HEK293 (cell line): Measurements from ENCODE around the gene SPRED3.

ENCODE experiments used
- CTCF ChIA-PET: fragments of 350-600 bp; formaldehyde crosslinking; extraction: SDS; loops from one replicate; lab custom pipeline; 2021; ENCODE audit warnings: antibody characterized with exemption; lab: Yijun Ruan, JAX
- POLR2A ChIA-PET: fragments of 300-600 bp; formaldehyde crosslinking; extraction: SDS; loops from one replicate; lab custom pipeline; 2020; ENCODE audit warnings: antibody characterized with exemption, inconsistent platforms; lab: Yijun Ruan, JAX
- H3K27ac ChIP-seq: fragments of 200-500 bp; sonication (Bioruptor generic); 2 replicates; pipeline ENCODE4 v1.5.1; 2014; ENCODE audit warnings: low read depth, low read length, control low read depth, inconsistent platforms; ENCODE audit errors: extremely low read depth
- H3K36me3 ChIP-seq, 2 experiments: fragments of 200-500 bp in 1 of 2; sonication (Bioruptor generic) in 1 of 2; 1 replicate in 1 of 2; 2 replicates in 1 of 2; pipeline ENCODE4 v1.5.1; 2014 to 2017; ENCODE audit warnings: inconsistent platforms in 2 of 2, low read length in 2 of 2; ENCODE audit not compliant: control insufficient read depth in 2 of 2, insufficient read depth in 1 of 2
- H3K4me1 ChIP-seq: fragments of 200-500 bp; sonication (Bioruptor generic); 2 replicates; pipeline ENCODE4 v1.5.1; 2014; ENCODE audit warnings: mild to moderate bottlenecking, low read length, inconsistent platforms; ENCODE audit not compliant: control insufficient read depth, insufficient read depth
- H3K4me3 ChIP-seq: 2 replicates; pipeline ENCODE4 v1.5.1; 2011; ENCODE audit warnings: low read depth, mild to moderate bottlenecking, control low read depth, low read length, moderate library complexity
- H3K9me3 ChIP-seq: fragments of 200-500 bp; sonication (Bioruptor generic); 2 replicates; pipeline ENCODE4 v1.5.1; 2014; ENCODE audit warnings: low read depth, low read length, inconsistent platforms; ENCODE audit not compliant: control insufficient read depth, insufficient read depth
- BCL11A ChIP-seq: fragments of 450-650 bp; formaldehyde crosslinking; IDR thresholded peaks from 2 replicates; pipeline ENCODE4 v1.5.1; 2016; ENCODE audit warnings: low read depth, missing biosample characterization, missing genetic modification characterization
- BCL11B ChIP-seq: fragments of 450-650 bp; formaldehyde crosslinking; IDR thresholded peaks from 2 replicates; pipeline ENCODE4 v1.5.1; 2016; ENCODE audit warnings: low read depth, missing biosample characterization, missing genetic modification characterization
- GLI2 ChIP-seq: fragments of 450-650 bp; formaldehyde crosslinking; IDR thresholded peaks from 2 replicates; pipeline ENCODE4; 2017; ENCODE audit warnings: missing biosample characterization, missing genetic modification characterization, low read depth, borderline replicate concordance
- KLF8 ChIP-seq: fragments of 450-650 bp; formaldehyde crosslinking; IDR thresholded peaks from 2 replicates; pipeline ENCODE4 v1.5.1; 2016; ENCODE audit warnings: missing biosample characterization, missing genetic modification characterization
- PATZ1 ChIP-seq: fragments of 450-650 bp; formaldehyde crosslinking; IDR thresholded peaks from 2 replicates; pipeline ENCODE4 v1.5.1; 2016; ENCODE audit warnings: missing biosample characterization, missing genetic modification characterization
- PRDM10 ChIP-seq: fragments of 450-650 bp; formaldehyde crosslinking; IDR thresholded peaks from 2 replicates; pipeline ENCODE4 v1.5.1; 2016; ENCODE audit warnings: missing biosample characterization, missing genetic modification characterization
- RBAK ChIP-seq: fragments of 450-650 bp; formaldehyde crosslinking; IDR thresholded peaks from 2 replicates; pipeline ENCODE4 v1.5.1; 2016; ENCODE audit warnings: missing biosample characterization, missing genetic modification characterization
- SCRT2 ChIP-seq: fragments of 450-650 bp; formaldehyde crosslinking; IDR thresholded peaks from 2 replicates; pipeline ENCODE4 v1.5.1; 2016; ENCODE audit warnings: missing biosample characterization, missing genetic modification characterization
- SP2 ChIP-seq: fragments of 450-650 bp; formaldehyde crosslinking; IDR thresholded peaks from 2 replicates; pipeline ENCODE4 v1.5.1; 2016; ENCODE audit warnings: missing biosample characterization, missing genetic modification characterization
- ZBTB17 ChIP-seq: fragments of 450-650 bp; formaldehyde crosslinking; IDR thresholded peaks from 2 replicates; pipeline ENCODE4 v1.5.1; 2016; ENCODE audit warnings: missing biosample characterization, missing genetic modification characterization
- ZNF140 ChIP-seq: fragments of 450-650 bp; formaldehyde crosslinking; IDR thresholded peaks from 2 replicates; pipeline ENCODE4 v1.5.1; 2016; ENCODE audit warnings: missing biosample characterization, missing genetic modification characterization
- ZNF169 ChIP-seq: fragments of 450-650 bp; formaldehyde crosslinking; IDR thresholded peaks from 2 replicates; pipeline ENCODE4 v1.5.1; 2016; ENCODE audit warnings: missing biosample characterization, missing genetic modification characterization
- ZNF24 ChIP-seq: fragments of 450-650 bp; formaldehyde crosslinking; IDR thresholded peaks from 2 replicates; pipeline ENCODE4 v1.5.1; 2016; ENCODE audit warnings: missing biosample characterization, missing genetic modification characterization
- ZNF341 ChIP-seq: fragments of 450-650 bp; formaldehyde crosslinking; IDR thresholded peaks from 2 replicates; pipeline ENCODE4; 2016; ENCODE audit warnings: low read depth, missing biosample characterization, missing genetic modification characterization
- ZNF391 ChIP-seq: fragments of 450-650 bp; formaldehyde crosslinking; IDR thresholded peaks from 2 replicates; pipeline ENCODE4 v1.5.1; 2016; ENCODE audit warnings: low read depth, missing biosample characterization, missing genetic modification characterization, borderline replicate concordance
- ZNF426 ChIP-seq: fragments of 450-650 bp; formaldehyde crosslinking; IDR thresholded peaks from 2 replicates; pipeline ENCODE4 v1.5.1; 2017; ENCODE audit warnings: missing biosample characterization, missing genetic modification characterization, mild to moderate bottlenecking, inconsistent platforms, moderate library complexity
- ZNF48 ChIP-seq: fragments of 450-650 bp; formaldehyde crosslinking; IDR thresholded peaks from 2 replicates; pipeline ENCODE4 v1.5.1; 2016; ENCODE audit warnings: missing biosample characterization, missing genetic modification characterization
- ZNF510 ChIP-seq: fragments of 450-650 bp; formaldehyde crosslinking; IDR thresholded peaks from 2 replicates; pipeline ENCODE4 v1.5.1; 2018; ENCODE audit warnings: mild to moderate bottlenecking, missing genetic modification characterization, missing biosample characterization; ENCODE audit not compliant: insufficient replicate concordance
- ZNF549 ChIP-seq: fragments of 450-650 bp; IDR thresholded peaks from 2 replicates; pipeline ENCODE4 v1.5.1; 2018; ENCODE audit warnings: missing biosample characterization, missing genetic modification characterization, mild to moderate bottlenecking, inconsistent platforms, moderate library complexity
- ZNF561 ChIP-seq: fragments of 450-650 bp; IDR thresholded peaks from 2 replicates; pipeline ENCODE4 v1.5.1; 2018; ENCODE audit warnings: missing biosample characterization, missing genetic modification characterization, borderline replicate concordance
- ZNF580 ChIP-seq: fragments of 450-650 bp; formaldehyde crosslinking; IDR thresholded peaks from 2 replicates; pipeline ENCODE4 v1.5.1; 2016; ENCODE audit warnings: missing biosample characterization, missing genetic modification characterization
- ZNF600 ChIP-seq: fragments of 450-650 bp; formaldehyde crosslinking; IDR thresholded peaks from 2 replicates; pipeline ENCODE4 v1.5.1; 2016; ENCODE audit warnings: missing biosample characterization, missing genetic modification characterization
- ZNF677 ChIP-seq: fragments of 450-650 bp; IDR thresholded peaks from 2 replicates; pipeline ENCODE4 v1.5.0; 2018; ENCODE audit warnings: missing biosample characterization, mild to moderate bottlenecking, missing genetic modification characterization, moderate library complexity
- ZNF830 ChIP-seq: fragments of 450-650 bp; IDR thresholded peaks from 2 replicates; pipeline ENCODE4 v1.5.0; 2018; ENCODE audit warnings: missing biosample characterization, missing genetic modification characterization, low read depth, mild to moderate bottlenecking, moderate library complexity
- ZNF837 ChIP-seq: fragments of 450-650 bp; formaldehyde crosslinking; IDR thresholded peaks from 2 replicates; pipeline ENCODE4 v1.5.1; 2016; ENCODE audit warnings: missing biosample characterization, missing genetic modification characterization
- TF ChIP-seq, protein P1 (sequence below): fragments of 450-650 bp; formaldehyde crosslinking; IDR thresholded peaks from 2 replicates; pipeline ENCODE4 v1.5.1; 2017; ENCODE audit warnings: missing biosample characterization, missing genetic modification characterization

Gene SPRED3

DNA sequence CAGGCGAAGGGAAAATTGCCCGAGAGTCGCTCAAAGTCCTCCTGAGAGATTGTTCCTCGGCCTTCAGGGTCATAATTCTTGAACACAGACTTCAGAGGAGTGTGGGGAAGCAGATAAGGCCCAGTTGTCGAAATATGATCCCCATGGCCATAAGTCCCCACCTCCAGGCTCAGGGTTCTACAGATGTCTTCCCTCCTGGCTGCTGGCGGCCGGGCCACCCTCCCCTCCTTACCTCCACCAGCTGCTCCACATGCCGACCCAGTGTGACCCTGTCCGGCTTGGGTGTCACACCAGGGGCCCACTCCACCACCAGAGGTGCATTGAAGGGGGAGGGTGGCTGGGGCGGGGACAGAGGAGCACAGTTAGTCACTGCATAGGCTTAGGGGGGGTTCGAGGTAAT, 24.5 kb downstream of the SPRED3 start:
- Histone ChIP-seq H3K4me1 (peaks cover 6% of the 10 kb centered on the region), H3K36me3 (peaks cover 0 to 8% of the 10 kb centered on the region in 2 experiments; a peak in 1 of 3 replicates), H3K27ac (no peak overlapping the region), H3K9me3 (no peaks in the 10 kb centered on the region), H3K4me3 (no peak overlapping the region)
- CTCF ChIA-PET = interaction anchor here (1.0 to 3.0 kb wide), 2 partner anchors 9 to 77 kb away, joined by 3 to 32 read pairs; partner anchors contain the start of genes CATSPERG and FAM98C
- POLR2A ChIA-PET = interaction anchor here (0.8 to 1.1 kb wide), 3 partner anchors 10 to 39 kb away, joined by 3 to 4 read pairs (median 3); partner anchors contain the start of genes FAM98C and PSMD8
- no peak for TF ChIP-seq ZNF677
- TF ChIP-seq ZBTB17 (tag by site-specific recombination) = peak; percentile 28; the same call in 1 of the 2 replicates
- TF ChIP-seq PATZ1 (tag by site-specific recombination) = 0 out of 2 replicates have a peak, but pooled peaks have one; percentile 29
- 0 out of 2 replicates have a peak, but pooled peaks have one; percentile 21 for TF ChIP-seq ZNF341 (tag by site-specific recombination)
- TF ChIP-seq BCL11B (tag by site-specific recombination) = no peak
- 0 out of 2 replicates have a peak, but pooled peaks have one; percentile 20 for TF ChIP-seq PRDM10 (tag by site-specific recombination)
- TF ChIP-seq ZNF561 = no peak
- TF ChIP-seq SP2 = no peak
- no peak for TF ChIP-seq ZNF24 (tag by site-specific recombination)
- no peak for TF ChIP-seq ZNF830
- no peak for TF ChIP-seq ZNF426 (tag by site-specific recombination)

- CTCF ChIA-PET = interaction anchor here (3.0 kb wide), 1 partner anchor 10 kb away, joined by 32 read pairs; the partner anchor contains the start of gene FAM98C
- no peak overlapping the region for H3K4me3 ChIP-seq
- no peaks in the 10 kb centered on the region for H3K9me3 ChIP-seq
- peaks cover 0 to 3% of the 10 kb centered on the region in 2 experiments; a peak in 1 of 3 replicates for H3K36me3 ChIP-seq
- H3K27ac ChIP-seq = no peak overlapping the region
- peaks cover 10% of the 10 kb centered on the region for H3K4me1 ChIP-seq
- POLR2A ChIA-PET = interaction anchor here (0.8 to 1.1 kb wide), 3 partner anchors 11 to 39 kb away, joined by 3 to 4 read pairs (median 3); partner anchors contain the start of genes FAM98C and PSMD8
- TF ChIP-seq BCL11A (0 out of 2 replicates have a peak, but pooled peaks have one; percentile 24), ZNF140 (tag by site-specific recombination) (no peak), PATZ1 (tag by site-specific recombination) (no peak), ZNF169 (tag by site-specific recombination) (no peak), KLF8 (tag by site-specific recombination) (no peak), SCRT2 (tag by site-specific recombination) (no peak), ZNF391 (tag by site-specific recombination) (no peak), ZNF580 (peak; percentile 65; the same call in 1 of the 2 replicates), ZNF600 (peak; percentile 32; the same call in 1 of the 2 replicates), ZNF48 (tag by site-specific recombination) (no peak), RBAK (tag by site-specific recombination) (no peak), ZNF510 (tag by site-specific recombination) (no peak), ZNF549 (tag by site-specific recombination) (no peak), ZNF837 (tag by site-specific recombination) (no peak), GLI2 (tag by site-specific recombination) (no peak)
- TF ChIP-seq, protein P1, sequence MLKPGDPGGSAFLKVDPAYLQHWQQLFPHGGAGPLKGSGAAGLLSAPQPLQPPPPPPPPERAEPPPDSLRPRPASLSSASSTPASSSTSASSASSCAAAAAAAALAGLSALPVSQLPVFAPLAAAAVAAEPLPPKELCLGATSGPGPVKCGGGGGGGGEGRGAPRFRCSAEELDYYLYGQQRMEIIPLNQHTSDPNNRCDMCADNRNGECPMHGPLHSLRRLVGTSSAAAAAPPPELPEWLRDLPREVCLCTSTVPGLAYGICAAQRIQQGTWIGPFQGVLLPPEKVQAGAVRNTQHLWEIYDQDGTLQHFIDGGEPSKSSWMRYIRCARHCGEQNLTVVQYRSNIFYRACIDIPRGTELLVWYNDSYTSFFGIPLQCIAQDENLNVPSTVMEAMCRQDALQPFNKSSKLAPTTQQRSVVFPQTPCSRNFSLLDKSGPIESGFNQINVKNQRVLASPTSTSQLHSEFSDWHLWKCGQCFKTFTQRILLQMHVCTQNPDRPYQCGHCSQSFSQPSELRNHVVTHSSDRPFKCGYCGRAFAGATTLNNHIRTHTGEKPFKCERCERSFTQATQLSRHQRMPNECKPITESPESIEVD (tag by site-specific recombination) = no peak
These were observed 24.9 kb downstream of the SPRED3 start for GRCh38 chr19:38413416-38413815.
